ENCODE data around the gene CD79A.

The CD79A gene

GRCh38 chr19:41930322-41930722 lies 53.2 kb downstream of the CD79A start:
- no peak overlapping the region for H3K9ac ChIP-seq (ENCODE audit: insufficient read length)
- DNase-seq (ENCODE audit: low read depth, low spot score): no peak
- H3K9me3 ChIP-seq (ENCODE audit: low read depth, low read length): no peaks in the 10 kb centered on the region
- H3K27ac ChIP-seq: no peak overlapping the region
- no peak overlapping the region for H3K4me3 ChIP-seq
- no peaks in the 10 kb centered on the region for H3K36me3 ChIP-seq (ENCODE audit: insufficient read depth, low read length)
- TF ChIP-seq POLR2AphosphoS5 (IDR thresholded peaks at IDR 0.05; ENCODE audit: borderline replicate concordance, low read depth, low read length) (no peak), EZH2 (IDR thresholded peaks at IDR 0.05) (no peak), FOXP2 (optimal IDR thresholded peaks at IDR 0.05; ENCODE audit: control extremely low read depth, extremely low read length, insufficient read depth) (no peak)
